Measurements from ENCODE around the gene CDH22.

- TF ChIP-seq CTCF (conservative IDR thresholded peaks at IDR 0.05; ENCODE audit: low read depth, low read length) (no peak), EZH2 (IDR thresholded peaks at IDR 0.05; ENCODE audit: borderline replicate concordance, low read depth, low read length, poor library complexity, severe bottlenecking) (no peak)
Observed at GRCh38 chr20:46177768-46178167, 130.5 kb downstream of the CDH22 start.

Data from A673 (cell line).